ENCODE data around the gene ATP2C2.

- TF ChIP-seq CTCF (IDR thresholded peaks at IDR 0.05) (no peak), POLR2A (IDR thresholded peaks at IDR 0.05) (no peak)
Observed at GRCh38 chr16:84412262-84412661, 43.9 kb downstream of the ATP2C2 start.
